Endothelial cell (in vitro differentiated cells): Measurements from ENCODE around the gene DPP10. TPM values are rescaled to one million over a fixed set of nuclear protein-coding genes. Genes with fewer than 3 reads are reported as not detected.

Source experiments
- DNase-seq: peaks from one replicate; pipeline ENCODE4 v3.0.0; 2021; ENCODE audit warnings: low spot score
- H3K27ac Mint-ChIP-seq: one replicate; pipeline ENCODE4 v1.8.0; 2021; ENCODE audit warnings: mixed read lengths, inconsistent platforms; ENCODE audit not compliant: unreplicated experiment
- H3K27me3 Mint-ChIP-seq: one replicate; pipeline ENCODE4 v1.8.0; 2021; ENCODE audit warnings: mild to moderate bottlenecking, moderate library complexity, mixed read lengths, inconsistent platforms; ENCODE audit not compliant: unreplicated experiment
- H3K36me3 Mint-ChIP-seq: one replicate; pipeline ENCODE4 v1.8.0; 2021; ENCODE audit warnings: mild to moderate bottlenecking, low read depth, mixed read lengths, inconsistent platforms; ENCODE audit not compliant: unreplicated experiment
- H3K4me1 Mint-ChIP-seq: one replicate; pipeline ENCODE4 v1.8.0; 2021; ENCODE audit warnings: mild to moderate bottlenecking, mixed read lengths, inconsistent platforms; ENCODE audit not compliant: unreplicated experiment
- H3K4me3 Mint-ChIP-seq: one replicate; pipeline ENCODE4 v1.8.0; 2021; ENCODE audit warnings: mild to moderate bottlenecking, mixed read lengths, inconsistent platforms; ENCODE audit not compliant: unreplicated experiment
- H3K9me3 Mint-ChIP-seq: one replicate; pipeline ENCODE4 v1.8.0; 2021; ENCODE audit warnings: mixed read lengths, inconsistent platforms; ENCODE audit not compliant: unreplicated experiment
- CTCF ChIP-seq: fragments of 200-600 bp; sonication (generic); IDR thresholded peaks from one replicate; pipeline ENCODE4 v1.5.0; 2021; ENCODE audit warnings: antibody characterized with exemption; ENCODE audit not compliant: unreplicated experiment
- total RNA-seq: library from RNA; stranded (reverse); fragmentation: NEBNext Ultra II Directional; extraction: Animal tissue kit (Norgen Biotek cat#: 25700); gene quantifications from one replicate; pipeline ENCODE4 v1.2.1, GENCODE V29; 2021; ENCODE audit not compliant: unreplicated experiment

Gene DPP10
- total RNA-seq, 1 donor from 2014 or later: 3.3 TPM

GRCh38 chr2:115199966-115200365, 757.5 kb downstream of the DPP10 start:
- Mint-ChIP-seq H3K27ac (no peak overlapping the region), H3K36me3 (no peaks in the 10 kb centered on the region), H3K4me3 (no peak overlapping the region), H3K9me3 (no peaks in the 10 kb centered on the region), H3K27me3 (peaks cover 1% of the 10 kb centered on the region), H3K4me1 (peaks cover 18% of the 10 kb centered on the region)
- no peak for TF ChIP-seq CTCF
- DNase-seq: no peak

GRCh38 chr2:115201386-115201785, 758.9 kb downstream of the DPP10 start:
- H3K9me3 Mint-ChIP-seq: no peaks in the 10 kb centered on the region
- no peak overlapping the region for H3K4me3 Mint-ChIP-seq
- no peaks in the 10 kb centered on the region for H3K36me3 Mint-ChIP-seq
- no peak for DNase-seq
- peaks cover 1% of the 10 kb centered on the region for H3K27me3 Mint-ChIP-seq
- no peak overlapping the region for H3K27ac Mint-ChIP-seq
- TF ChIP-seq CTCF: no peak
- H3K4me1 Mint-ChIP-seq: peaks cover 18% of the 10 kb centered on the region

- no peak for DNase-seq
- H3K4me3 Mint-ChIP-seq: no peak overlapping the region
- H3K36me3 Mint-ChIP-seq: no peaks in the 10 kb centered on the region
- no peaks in the 10 kb centered on the region for H3K27me3 Mint-ChIP-seq
- H3K9me3 Mint-ChIP-seq: no peaks in the 10 kb centered on the region
- no peak overlapping the region for H3K27ac Mint-ChIP-seq
- peaks cover 6% of the 10 kb centered on the region for H3K4me1 Mint-ChIP-seq
- TF ChIP-seq CTCF: no peak
Measured at GRCh38 chr2:115208493-115209164, 766.2 kb downstream of the DPP10 start.

GRCh38 chr2:115214050-115214449, 771.6 kb downstream of the DPP10 start:
- TF ChIP-seq CTCF: no peak
- Mint-ChIP-seq H3K4me1 (peaks cover 14% of the 10 kb centered on the region), H3K36me3 (no peaks in the 10 kb centered on the region), H3K9me3 (no peaks in the 10 kb centered on the region), H3K27me3 (peaks cover 2% of the 10 kb centered on the region), H3K27ac (no peak overlapping the region), H3K4me3 (no peak overlapping the region)
- no peak for DNase-seq

- H3K36me3 Mint-ChIP-seq: no peaks in the 10 kb centered on the region
- H3K9me3 Mint-ChIP-seq: no peaks in the 10 kb centered on the region
- DNase-seq: no peak
- H3K27ac Mint-ChIP-seq: no peak overlapping the region
- peaks cover 4% of the 10 kb centered on the region for H3K4me1 Mint-ChIP-seq
- H3K27me3 Mint-ChIP-seq: peaks cover under 1% of the 10 kb centered on the region
- H3K4me3 Mint-ChIP-seq: no peak overlapping the region
- TF ChIP-seq CTCF: no peak
Measured at GRCh38 chr2:115219296-115219695, 776.9 kb downstream of the DPP10 start.
